PFSK-1 (cell line): Measurements from ENCODE around the gene XIRP2.

Source experiments
- REST ChIP-seq, 2 experiments: IDR thresholded peaks; 2 replicates each; pipeline versions ENCODE4 v1.6.1 to v1.8.0; 2011 to 2012; ENCODE audit warnings: low read depth in 2 of 2, low read length in 2 of 2, control low read depth in 1 of 2, inconsistent platforms in 1 of 2, mild to moderate bottlenecking in 1 of 2, moderate library complexity in 1 of 2; ENCODE audit not compliant: insufficient read depth in 1 of 2
- TAF1 ChIP-seq: IDR thresholded peaks from 2 replicates; pipeline ENCODE4 v1.6.1; 2012; ENCODE audit warnings: low read length, control low read depth, borderline replicate concordance; ENCODE audit not compliant: insufficient read depth

- TF ChIP-seq REST (IDR thresholded peaks at IDR 0.05; ENCODE audit: insufficient read depth in 1 of 2, low read depth in 2 of 2, low read length in 2 of 2) (no peak), TAF1 (no peak)
Observed at GRCh38 chr2:167135706-167136105, 247.4 kb downstream of the XIRP2 start.
